Measurements from ENCODE around the gene FRK. TPM values are rescaled to one million over a fixed set of nuclear protein-coding genes. Genes with fewer than 3 reads are reported as not detected.

The FRK gene
- total and polyA plus RNA-seq, 2 experiments from 2014 or later = 2.7 to 16.9 TPM

GRCh38 chr6:116030770-116031169 lies 29.9 kb downstream of the FRK start:
- Histone ChIP-seq H2AFZ (no peak overlapping the region), H3K9me2 (replicated peaks; ENCODE audit: insufficient read depth) (no peaks in the 10 kb centered on the region), H3K27me3 (no peaks in the 10 kb centered on the region), H3K4me2 (no peak overlapping the region), H3K4me3 (no peak overlapping the region), H3K79me2 (peaks cover 36% of the 10 kb centered on the region), H3K9me3 (ENCODE audit: low read depth) (no peaks in the 10 kb centered on the region), H3K4me1 (ENCODE audit: insufficient read depth) (peaks cover 10% of the 10 kb centered on the region), H4K20me1 (ENCODE audit: insufficient read depth, poor library complexity, severe bottlenecking) (no peaks in the 10 kb centered on the region), H3K27ac (no peak overlapping the region), H3K36me3 (replicated peaks; ENCODE audit: insufficient read depth, low read depth) (no peaks in the 10 kb centered on the region)
- TF ChIP-seq EZH2 (IDR thresholded peaks at IDR 0.05; ENCODE audit: borderline replicate concordance) (no peak), EZH2phosphoT487 (IDR thresholded peaks at IDR 0.05; ENCODE audit: low read depth, severe bottlenecking, unreplicated experiment) (no peak), CTCF (IDR thresholded peaks at IDR 0.05; ENCODE audit: poor library complexity) (no peak)
- no peak for DNase-seq (ENCODE audit: low spot score)
- WGBS (ENCODE audit: low lambda C conversion rate, missing lambda C conversion rate) = 59% methylated on average over 1 of the region's 1 CpG

- H3K79me2 ChIP-seq = peaks cover 32% of the 10 kb centered on the region
- H3K4me1 ChIP-seq (ENCODE audit: insufficient read depth) = peaks cover 9% of the 10 kb centered on the region
- no peaks in the 10 kb centered on the region for H3K27me3 ChIP-seq
- no peak overlapping the region for H3K4me2 ChIP-seq
- H3K4me3 ChIP-seq = no peak overlapping the region
- TF ChIP-seq EZH2 (IDR thresholded peaks at IDR 0.05; ENCODE audit: borderline replicate concordance) (no peak), EZH2phosphoT487 (IDR thresholded peaks at IDR 0.05; ENCODE audit: low read depth, severe bottlenecking, unreplicated experiment) (no peak), CTCF (IDR thresholded peaks at IDR 0.05; ENCODE audit: poor library complexity) (no peak)
- H4K20me1 ChIP-seq (ENCODE audit: insufficient read depth, poor library complexity, severe bottlenecking) = no peaks in the 10 kb centered on the region
- no peak for DNase-seq (ENCODE audit: low spot score)
- no peak overlapping the region for H2AFZ ChIP-seq
- H3K27ac ChIP-seq = no peak overlapping the region
- no peaks in the 10 kb centered on the region for H3K9me2 ChIP-seq (replicated peaks; ENCODE audit: insufficient read depth)
- no peaks in the 10 kb centered on the region for H3K36me3 ChIP-seq (replicated peaks; ENCODE audit: insufficient read depth, low read depth)
- H3K9me3 ChIP-seq (ENCODE audit: low read depth) = no peaks in the 10 kb centered on the region
- 89% methylated on average over 1 of the region's 1 CpG for WGBS (ENCODE audit: low lambda C conversion rate, missing lambda C conversion rate)
These were observed 31.2 kb downstream of the FRK start for GRCh38 chr6:116029535-116029934.

- Histone ChIP-seq H3K4me2 (no peak overlapping the region), H3K36me3 (replicated peaks; ENCODE audit: insufficient read depth, low read depth) (no peaks in the 10 kb centered on the region), H3K27ac (no peak overlapping the region), H4K20me1 (ENCODE audit: insufficient read depth, poor library complexity, severe bottlenecking) (no peaks in the 10 kb centered on the region), H3K27me3 (no peaks in the 10 kb centered on the region), H2AFZ (no peak overlapping the region), H3K4me1 (ENCODE audit: insufficient read depth) (no peaks in the 10 kb centered on the region), H3K79me2 (peaks cover 33% of the 10 kb centered on the region), H3K9me3 (ENCODE audit: low read depth) (no peaks in the 10 kb centered on the region), H3K4me3 (no peak overlapping the region), H3K9me2 (replicated peaks; ENCODE audit: insufficient read depth) (no peaks in the 10 kb centered on the region)
- no peak for DNase-seq (ENCODE audit: low spot score)
- 88% methylated on average over 1 of the region's 1 CpG for WGBS (ENCODE audit: low lambda C conversion rate, missing lambda C conversion rate)
- TF ChIP-seq EZH2phosphoT487 (IDR thresholded peaks at IDR 0.05; ENCODE audit: low read depth, severe bottlenecking, unreplicated experiment) (no peak), CTCF (IDR thresholded peaks at IDR 0.05; ENCODE audit: poor library complexity) (no peak)
These were observed 32.5 kb downstream of the FRK start for GRCh38 chr6:116028233-116028632.

- Histone ChIP-seq H3K4me3 (no peak overlapping the region), H3K27me3 (no peaks in the 10 kb centered on the region), H3K4me2 (no peak overlapping the region), H3K9me3 (ENCODE audit: low read depth) (no peaks in the 10 kb centered on the region), H3K36me3 (replicated peaks; ENCODE audit: insufficient read depth, low read depth) (no peaks in the 10 kb centered on the region), H3K27ac (no peak overlapping the region), H2AFZ (no peak overlapping the region), H3K79me2 (peaks cover 33% of the 10 kb centered on the region), H3K4me1 (ENCODE audit: insufficient read depth) (no peaks in the 10 kb centered on the region), H3K9me2 (replicated peaks; ENCODE audit: insufficient read depth) (no peaks in the 10 kb centered on the region), H4K20me1 (ENCODE audit: insufficient read depth, poor library complexity, severe bottlenecking) (no peaks in the 10 kb centered on the region)
- no peak for DNase-seq (ENCODE audit: low spot score)
- TF ChIP-seq EZH2phosphoT487 (IDR thresholded peaks at IDR 0.05; ENCODE audit: low read depth, severe bottlenecking, unreplicated experiment) (no peak), EZH2 (IDR thresholded peaks at IDR 0.05; ENCODE audit: borderline replicate concordance) (no peak), CTCF (IDR thresholded peaks at IDR 0.05; ENCODE audit: poor library complexity) (no peak)
These were observed 32.9 kb downstream of the FRK start for GRCh38 chr6:116027801-116028200.
